WTC11 (cell line): ENCODE measurements around the gene CHST13. TPM values are rescaled to one million over a fixed set of nuclear protein-coding genes. Genes with fewer than 3 reads are reported as not detected.

ENCODE experiments used
- ATAC-seq: fragments of 200-7000 bp; cut with Tn5 transposase; 2 replicates; pipeline ENCODE4 v1.10.0; 2021; ENCODE audit warnings: mild to moderate bottlenecking, moderate library complexity
- CTCF ChIA-PET: fragments of 300-600 bp; sonication (Branson Sonifier 250); formaldehyde crosslinking; loops from one replicate; lab custom pipeline; 2021; ENCODE audit warnings: antibody characterized with exemption; lab: Charles Lee
- POLR2A ChIA-PET: fragments of 350-600 bp; sonication (Branson Sonifier 250); formaldehyde crosslinking; loops from one replicate; lab custom pipeline; 2021; ENCODE audit warnings: antibody characterized with exemption; lab: Charles Lee
- DNase-seq: peaks from one replicate; pipeline ENCODE4 v3.0.0; 2021; ENCODE audit warnings: low spot score
- H3K27ac Mint-ChIP-seq: 2 replicates; pipeline ENCODE4 v1.8.0; 2021; ENCODE audit warnings: mixed read lengths
- H3K27me3 Mint-ChIP-seq: 2 replicates; pipeline ENCODE4 v1.8.0; 2021; ENCODE audit warnings: low read depth, mild to moderate bottlenecking, moderate library complexity, mixed read lengths
- H3K36me3 Mint-ChIP-seq: 2 replicates; pipeline ENCODE4 v1.8.0; 2021; ENCODE audit warnings: mixed read lengths
- H3K4me1 Mint-ChIP-seq: 2 replicates; pipeline ENCODE4 v1.8.0; 2022; ENCODE audit warnings: mixed read lengths
- H3K4me3 Mint-ChIP-seq: 2 replicates; pipeline ENCODE4 v1.8.0; 2021; ENCODE audit warnings: mild to moderate bottlenecking, moderate library complexity, mixed read lengths
- H3K9me3 Mint-ChIP-seq: 2 replicates; pipeline ENCODE4 v1.8.0; 2021; ENCODE audit warnings: mixed read lengths
- ATF2 ChIP-seq: sonication (generic); formaldehyde crosslinking; IDR thresholded peaks from 2 replicates; pipeline ENCODE4 v1.8.1; 2022; ENCODE audit warnings: low read depth, missing genetic modification reagents, borderline replicate concordance
- CDX4 ChIP-seq: fragments of 250-450 bp; sonication (Bioruptor Pico); IDR thresholded peaks from 2 replicates; pipeline ENCODE4 v1.9.0; 2021; ENCODE audit warnings: moderate library complexity, mild to moderate bottlenecking, inconsistent platforms, borderline replicate concordance
- CREM ChIP-seq: sonication (generic); formaldehyde crosslinking; IDR thresholded peaks from 2 replicates; pipeline ENCODE4 v1.8.1; 2022; ENCODE audit warnings: mild to moderate bottlenecking, missing genetic modification reagents, moderate library complexity
- E2F4 ChIP-seq: sonication (generic); formaldehyde crosslinking; IDR thresholded peaks from 2 replicates; pipeline ENCODE4 v1.8.1; 2022; ENCODE audit warnings: low read depth, mild to moderate bottlenecking, moderate library complexity, missing genetic modification reagents, borderline replicate concordance
- ESRRA ChIP-seq: sonication (generic); formaldehyde crosslinking; IDR thresholded peaks from 2 replicates; pipeline ENCODE4 v1.8.1; 2022; ENCODE audit warnings: mild to moderate bottlenecking, missing genetic modification reagents, borderline replicate concordance
- HMGA2 ChIP-seq: fragments of 250-450 bp; sonication (Bioruptor Pico); IDR thresholded peaks from 2 replicates; pipeline ENCODE4 v1.4.0; 2021; ENCODE audit warnings: mild to moderate bottlenecking, moderate library complexity
- NFE2L1 ChIP-seq: sonication (generic); formaldehyde crosslinking; IDR thresholded peaks from 2 replicates; pipeline ENCODE4 v1.8.1; 2023; ENCODE audit warnings: missing genetic modification reagents
- NR1H2 ChIP-seq: sonication (generic); formaldehyde crosslinking; IDR thresholded peaks from 2 replicates; pipeline ENCODE4 v1.9.0; 2021; ENCODE audit warnings: mild to moderate bottlenecking, moderate library complexity, missing genetic modification reagents
- PRRX2 ChIP-seq: fragments of 250-450 bp; sonication (Bioruptor Pico); IDR thresholded peaks from 2 replicates; pipeline ENCODE4 v1.8.0; 2021; ENCODE audit warnings: mild to moderate bottlenecking
- RELA ChIP-seq: sonication (generic); formaldehyde crosslinking; IDR thresholded peaks from 2 replicates; pipeline ENCODE4 v1.8.1; 2022; ENCODE audit warnings: missing genetic modification reagents, mild to moderate bottlenecking, borderline replicate concordance
- SMAD3 ChIP-seq: sonication (generic); formaldehyde crosslinking; IDR thresholded peaks from 2 replicates; pipeline ENCODE4 v1.8.0; 2022; ENCODE audit warnings: missing genetic modification reagents, mild to moderate bottlenecking, borderline replicate concordance
- SMAD4 ChIP-seq: sonication (generic); formaldehyde crosslinking; IDR thresholded peaks from 2 replicates; pipeline ENCODE4 v1.8.0; 2022; ENCODE audit warnings: mild to moderate bottlenecking, missing genetic modification reagents
- SP1 ChIP-seq: sonication (generic); formaldehyde crosslinking; conservative IDR thresholded peaks from 2 replicates; pipeline ENCODE4 v1.8.1; 2022; ENCODE audit warnings: missing genetic modification reagents
- TEAD1 ChIP-seq: sonication (generic); formaldehyde crosslinking; IDR thresholded peaks from 2 replicates; pipeline ENCODE4 v1.8.0; 2022; ENCODE audit warnings: mild to moderate bottlenecking, missing genetic modification reagents
- TP53 ChIP-seq: sonication (generic); formaldehyde crosslinking; IDR thresholded peaks from 2 replicates; pipeline ENCODE4 v1.8.1; 2023; ENCODE audit warnings: mild to moderate bottlenecking, missing genetic modification reagents
- USF2 ChIP-seq: sonication (generic); formaldehyde crosslinking; IDR thresholded peaks from 2 replicates; pipeline ENCODE4 v1.8.1; 2023; ENCODE audit warnings: mild to moderate bottlenecking, missing genetic modification reagents, moderate library complexity
- ZBTB21 ChIP-seq: sonication (generic); formaldehyde crosslinking; IDR thresholded peaks from 2 replicates; pipeline ENCODE4 v1.8.1; 2023; ENCODE audit warnings: mild to moderate bottlenecking, missing genetic modification reagents, borderline replicate concordance
- ZMAT4 ChIP-seq: fragments of 250-450 bp; sonication (Bioruptor Pico); IDR thresholded peaks from 2 replicates; pipeline ENCODE4 v1.9.0; 2021; ENCODE audit warnings: mild to moderate bottlenecking
- ZNF232 ChIP-seq: sonication (generic); formaldehyde crosslinking; IDR thresholded peaks from 2 replicates; pipeline ENCODE4 v1.8.0; 2022; ENCODE audit warnings: mild to moderate bottlenecking, missing genetic modification reagents
- ZNF317 ChIP-seq: sonication (generic); formaldehyde crosslinking; IDR thresholded peaks from 2 replicates; pipeline ENCODE4 v1.8.1; 2023; ENCODE audit warnings: low read depth, mild to moderate bottlenecking, moderate library complexity, missing genetic modification reagents, borderline replicate concordance
- ZNF416 ChIP-seq: fragments of 250-450 bp; sonication (Bioruptor Pico); IDR thresholded peaks from 2 replicates; pipeline ENCODE4 v1.9.0; 2021; ENCODE audit warnings: mild to moderate bottlenecking, inconsistent platforms
- ZNF423 ChIP-seq: fragments of 250-450 bp; sonication (Bioruptor Pico); IDR thresholded peaks from 2 replicates; pipeline ENCODE4 v2.1.2; 2022; ENCODE audit warnings: mild to moderate bottlenecking, moderate library complexity
- ZNF512 ChIP-seq: sonication (generic); formaldehyde crosslinking; IDR thresholded peaks from 2 replicates; pipeline ENCODE4 v1.8.1; 2022; ENCODE audit warnings: missing genetic modification reagents, borderline replicate concordance
- ZNF532 ChIP-seq: fragments of 250-450 bp; sonication (Bioruptor Pico); IDR thresholded peaks from 2 replicates; pipeline ENCODE4 v1.9.0; 2021; ENCODE audit warnings: mild to moderate bottlenecking, borderline replicate concordance
- total RNA-seq: library from RNA; stranded (reverse); gene quantifications from 3 replicates; pipeline ENCODE4 v1.2.3, GENCODE V29; 2021

The CHST13 gene
- total RNA-seq, 1 experiment from 2014 or later, result 4.1 TPM

GRCh38 chr3:126477061-126477380 lies 46.9 kb upstream of the CHST13 start:
- H3K36me3 Mint-ChIP-seq, result peaks cover under 1% of the 10 kb centered on the region; the same call in 1 of the 2 replicates
- H3K9me3 Mint-ChIP-seq, result no peaks in the 10 kb centered on the region
- no peaks in the 10 kb centered on the region for H3K27me3 Mint-ChIP-seq
- peak overlapping the region; percentile 78 for H3K27ac Mint-ChIP-seq
- CTCF ChIA-PET, result interaction anchor here (0.8 to 2.0 kb wide), 7 partner anchors 8 to 897 kb away, joined by 3 to 18 read pairs (median 5); no protein-coding TSS in a partner anchor
- peak overlapping the region; percentile 82 for H3K4me3 Mint-ChIP-seq
- peaks cover 39% of the 10 kb centered on the region for H3K4me1 Mint-ChIP-seq
- ATAC-seq, result no peak
- DNase-seq, result no peak
- TF ChIP-seq E2F4 (CRISPR knock-in tag) (no peak), ZNF532 (CRISPR knock-in tag) (no peak), ESRRA (CRISPR knock-in tag) (no peak), NR1H2 (CRISPR knock-in tag) (no peak), ZNF317 (CRISPR knock-in tag) (no peak), TEAD1 (CRISPR knock-in tag) (no peak), ZNF232 (CRISPR knock-in tag) (no peak), SMAD3 (CRISPR knock-in tag) (no peak), PRRX2 (CRISPR knock-in tag) (no peak), SMAD4 (CRISPR knock-in tag) (no peak), ZBTB21 (no peak), ZNF512 (CRISPR knock-in tag) (no peak), ZNF423 (CRISPR knock-in tag) (no peak), ZMAT4 (CRISPR knock-in tag) (no peak)
- POLR2A ChIA-PET, result interaction anchor here (0.9 kb wide), 1 partner anchor 8 kb away, joined by 5 read pairs; no protein-coding TSS in a partner anchor

GRCh38 chr3:126478581-126479310 lies 45.2 kb upstream of the CHST13 start:
- Mint-ChIP-seq H3K9me3 (no peaks in the 10 kb centered on the region), H3K4me3 (no peak overlapping the region), H3K4me1 (peaks cover 22% of the 10 kb centered on the region), H3K27me3 (no peaks in the 10 kb centered on the region), H3K27ac (no peak overlapping the region), H3K36me3 (no peaks in the 10 kb centered on the region)
- ChIA-PET POLR2A (no interaction called here), CTCF (no interaction called here)
- no peak for ATAC-seq
- no peak for DNase-seq
- TF ChIP-seq CDX4, result no peak
- no peak for TF ChIP-seq NFE2L1 (CRISPR knock-in tag)
- TF ChIP-seq USF2, result no peak
- TF ChIP-seq TP53 (CRISPR knock-in tag), result no peak
- no peak for TF ChIP-seq CREM (CRISPR knock-in tag)
- TF ChIP-seq ATF2 (CRISPR knock-in tag), result no peak
- no peak for TF ChIP-seq RELA (CRISPR knock-in tag)
- no peak for TF ChIP-seq SP1 (CRISPR knock-in tag)
- no peak for TF ChIP-seq NR1H2 (CRISPR knock-in tag)
- TF ChIP-seq HMGA2 (CRISPR knock-in tag), result no peak
- TF ChIP-seq ZNF416 (CRISPR knock-in tag), result no peak
- no peak for TF ChIP-seq ZMAT4 (CRISPR knock-in tag)
- TF ChIP-seq ESRRA (CRISPR knock-in tag), result no peak
